Measurements from ENCODE around the gene HMGB4.

GRCh38 chr1:33820804-33821203 is 43.1 kb upstream of the HMGB4 start:
- TF ChIP-seq CTCF (conservative IDR thresholded peaks at IDR 0.05; ENCODE audit: low read length) = no peak
- TF ChIP-seq EZH2phosphoT487 (IDR thresholded peaks at IDR 0.05; ENCODE audit: borderline replicate concordance) = no peak
